ENCODE measurements around the gene ABCC1. TPM values are rescaled to one million over a fixed set of nuclear protein-coding genes. Genes with fewer than 3 reads are reported as not detected.

The ABCC1 gene
- total and polyA plus RNA-seq, 4 donors, result 12.4 to 41.5 (median 31.3) TPM

GRCh38 chr16:16036359-16036792 is 87.0 kb downstream of the ABCC1 start:
- Histone ChIP-seq H3K9ac (ENCODE audit: insufficient read depth in 1 of 2, low read length in 2 of 2) (no peak overlapping the region), H3K4me1 (ENCODE audit: control insufficient read depth in 5 of 5, insufficient read depth in 5 of 5, low read length in 5 of 5) (peaks cover 0 to 3% (median 0%) of the 10 kb centered on the region in 5 donors), H3K36me3 (ENCODE audit: control insufficient read depth in 4 of 4, insufficient read depth in 4 of 4, low read length in 4 of 4) (peaks cover 7 to 29% (median 8%) of the 10 kb centered on the region in 4 donors), H3K27ac (ENCODE audit: low read depth in 1 of 2, low read length in 1 of 2) (no peak overlapping the region), H3K27me3 (ENCODE audit: control insufficient read depth in 3 of 3, insufficient read depth in 3 of 3, low read length in 2 of 3) (no peaks in the 10 kb centered on the region), H3K9me3 (ENCODE audit: control insufficient read depth in 4 of 4, insufficient read depth in 3 of 4, low read length in 3 of 4) (no peaks in the 10 kb centered on the region), H3K4me3 (no peak overlapping the region)
- DNase-seq (no peak), ATAC-seq (ENCODE audit: insufficient read depth, low FRiP score) (no peak)
- WGBS, 2 donors, result 70 to 90% methylated on average over 8 of the region's 8 CpGs
- TF ChIP-seq CTCF (IDR thresholded peaks at IDR 0.05; ENCODE audit: control extremely low read depth, extremely low read depth), result no peak

- Histone ChIP-seq H3K27ac (ENCODE audit: low read depth in 1 of 2, low read length in 1 of 2) (no peak overlapping the region), H3K4me1 (ENCODE audit: control insufficient read depth in 5 of 5, insufficient read depth in 5 of 5, low read length in 5 of 5) (peaks cover 0 to 6% (median 0%) of the 10 kb centered on the region in 5 donors), H3K36me3 (ENCODE audit: control insufficient read depth in 4 of 4, insufficient read depth in 4 of 4, low read length in 4 of 4) (peaks cover 6 to 32% (median 8%) of the 10 kb centered on the region in 4 donors), H3K9ac (ENCODE audit: insufficient read depth in 1 of 2, low read length in 2 of 2) (no peak overlapping the region), H3K9me3 (ENCODE audit: control insufficient read depth in 4 of 4, insufficient read depth in 3 of 4, low read length in 3 of 4) (no peaks in the 10 kb centered on the region), H3K27me3 (ENCODE audit: control insufficient read depth in 3 of 3, insufficient read depth in 3 of 3, low read length in 2 of 3) (no peaks in the 10 kb centered on the region), H3K4me3 (no peak overlapping the region)
- DNase-seq (no peak), ATAC-seq (ENCODE audit: insufficient read depth, low FRiP score) (no peak)
- 96% methylated on average over 11 of the region's 11 CpGs for WGBS, 2 donors
- TF ChIP-seq CTCF (IDR thresholded peaks at IDR 0.05; ENCODE audit: control extremely low read depth, extremely low read depth), result no peak
These were observed 88.1 kb downstream of the ABCC1 start for GRCh38 chr16:16037521-16037920.

GRCh38 chr16:16037970-16038369 is 88.6 kb downstream of the ABCC1 start:
- H3K27me3 ChIP-seq (ENCODE audit: control insufficient read depth in 3 of 3, insufficient read depth in 3 of 3, low read length in 2 of 3), result no peaks in the 10 kb centered on the region
- no peak overlapping the region for H3K27ac ChIP-seq (ENCODE audit: low read depth in 1 of 2, low read length in 1 of 2)
- no peak overlapping the region for H3K4me3 ChIP-seq
- no peaks in the 10 kb centered on the region for H3K9me3 ChIP-seq (ENCODE audit: control insufficient read depth in 4 of 4, insufficient read depth in 3 of 4, low read length in 3 of 4)
- WGBS, 2 donors, result 95 to 96% methylated on average over 1 of the region's 1 CpG
- peaks cover 6 to 32% (median 8%) of the 10 kb centered on the region in 4 donors for H3K36me3 ChIP-seq (ENCODE audit: control insufficient read depth in 4 of 4, insufficient read depth in 4 of 4, low read length in 4 of 4)
- TF ChIP-seq CTCF (IDR thresholded peaks at IDR 0.05; ENCODE audit: control extremely low read depth, extremely low read depth), result no peak
- no peak overlapping the region for H3K9ac ChIP-seq (ENCODE audit: insufficient read depth in 1 of 2, low read length in 2 of 2)
- H3K4me1 ChIP-seq (ENCODE audit: control insufficient read depth in 5 of 5, insufficient read depth in 5 of 5, low read length in 5 of 5), result peaks cover 0 to 6% (median 0%) of the 10 kb centered on the region in 5 donors
- DNase-seq (no peak), ATAC-seq (ENCODE audit: insufficient read depth, low FRiP score) (no peak)

- Histone ChIP-seq H3K9ac (ENCODE audit: insufficient read depth in 1 of 2, low read length in 2 of 2) (no peak overlapping the region), H3K4me3 (no peak overlapping the region), H3K27ac (ENCODE audit: low read depth in 1 of 2, low read length in 1 of 2) (no peak overlapping the region), H3K36me3 (ENCODE audit: control insufficient read depth in 4 of 4, insufficient read depth in 4 of 4, low read length in 4 of 4) (peaks cover 4 to 32% (median 6%) of the 10 kb centered on the region in 4 donors), H3K9me3 (ENCODE audit: control insufficient read depth in 4 of 4, insufficient read depth in 3 of 4, low read length in 3 of 4) (no peaks in the 10 kb centered on the region), H3K4me1 (ENCODE audit: control insufficient read depth in 5 of 5, insufficient read depth in 5 of 5, low read length in 5 of 5) (peaks cover 0 to 6% (median 0%) of the 10 kb centered on the region in 5 donors), H3K27me3 (ENCODE audit: control insufficient read depth in 3 of 3, insufficient read depth in 3 of 3, low read length in 2 of 3) (no peaks in the 10 kb centered on the region)
- DNase-seq, result no peak
- WGBS, 2 donors, result 51 to 69% methylated on average over 6 of the region's 6 CpGs
- no peak for ATAC-seq (ENCODE audit: insufficient read depth, low FRiP score)
- TF ChIP-seq CTCF (IDR thresholded peaks at IDR 0.05; ENCODE audit: control extremely low read depth, extremely low read depth), result no peak
These were observed 89.5 kb downstream of the ABCC1 start for GRCh38 chr16:16038950-16039349.

All from lung (tissue), 12 donors.